HEK293 (cell line): ENCODE measurements around the gene RFESD.

Experiments
- CTCF ChIA-PET: fragments of 350-600 bp; formaldehyde crosslinking; extraction: SDS; loops from one replicate; lab custom pipeline; 2021; ENCODE audit warnings: antibody characterized with exemption; lab: Yijun Ruan, JAX
- POLR2A ChIA-PET: fragments of 300-600 bp; formaldehyde crosslinking; extraction: SDS; loops from one replicate; lab custom pipeline; 2020; ENCODE audit warnings: antibody characterized with exemption, inconsistent platforms; lab: Yijun Ruan, JAX
- H3K27ac ChIP-seq: fragments of 200-500 bp; sonication (Bioruptor generic); 2 replicates; pipeline ENCODE4 v1.5.1; 2014; ENCODE audit warnings: low read depth, low read length, control low read depth, inconsistent platforms; ENCODE audit errors: extremely low read depth
- H3K36me3 ChIP-seq, 2 experiments: fragments of 200-500 bp in 1 of 2; sonication (Bioruptor generic) in 1 of 2; 1 replicate in 1 of 2; 2 replicates in 1 of 2; pipeline ENCODE4 v1.5.1; 2014 to 2017; ENCODE audit warnings: inconsistent platforms in 2 of 2, low read length in 2 of 2; ENCODE audit not compliant: control insufficient read depth in 2 of 2, insufficient read depth in 1 of 2
- H3K4me1 ChIP-seq: fragments of 200-500 bp; sonication (Bioruptor generic); 2 replicates; pipeline ENCODE4 v1.5.1; 2014; ENCODE audit warnings: mild to moderate bottlenecking, low read length, inconsistent platforms; ENCODE audit not compliant: control insufficient read depth, insufficient read depth
- H3K4me3 ChIP-seq: 2 replicates; pipeline ENCODE4 v1.5.1; 2011; ENCODE audit warnings: low read depth, mild to moderate bottlenecking, control low read depth, low read length, moderate library complexity
- H3K9me3 ChIP-seq: fragments of 200-500 bp; sonication (Bioruptor generic); 2 replicates; pipeline ENCODE4 v1.5.1; 2014; ENCODE audit warnings: low read depth, low read length, inconsistent platforms; ENCODE audit not compliant: control insufficient read depth, insufficient read depth
- RBAK ChIP-seq: fragments of 450-650 bp; formaldehyde crosslinking; IDR thresholded peaks from 2 replicates; pipeline ENCODE4 v1.5.1; 2016; ENCODE audit warnings: missing biosample characterization, missing genetic modification characterization
- YY1 ChIP-seq: fragments of 450-650 bp; formaldehyde crosslinking; IDR thresholded peaks from 2 replicates; pipeline ENCODE4 v1.5.1; 2018; ENCODE audit warnings: missing biosample characterization, missing genetic modification characterization
- ZFP3 ChIP-seq: fragments of 450-650 bp; formaldehyde crosslinking; IDR thresholded peaks from 2 replicates; pipeline ENCODE4 v1.5.1; 2016; ENCODE audit warnings: low read depth, missing biosample characterization, missing genetic modification characterization
- ZNF121 ChIP-seq: fragments of 450-650 bp; formaldehyde crosslinking; IDR thresholded peaks from 2 replicates; pipeline ENCODE4 v1.5.1; 2016; ENCODE audit warnings: missing biosample characterization, missing genetic modification characterization
- ZNF132 ChIP-seq: fragments of 450-650 bp; formaldehyde crosslinking; IDR thresholded peaks from 2 replicates; pipeline ENCODE4 v1.5.1; 2017; ENCODE audit warnings: missing biosample characterization, missing genetic modification characterization, borderline replicate concordance
- ZNF211 ChIP-seq: fragments of 450-650 bp; formaldehyde crosslinking; IDR thresholded peaks from 2 replicates; pipeline ENCODE4 v1.5.1; 2016; ENCODE audit warnings: low read depth, missing biosample characterization, missing genetic modification characterization
- ZNF24 ChIP-seq: fragments of 450-650 bp; formaldehyde crosslinking; IDR thresholded peaks from 2 replicates; pipeline ENCODE4 v1.5.1; 2016; ENCODE audit warnings: missing biosample characterization, missing genetic modification characterization
- ZNF248 ChIP-seq: fragments of 450-650 bp; formaldehyde crosslinking; IDR thresholded peaks from 2 replicates; pipeline ENCODE4 v1.5.1; 2017; ENCODE audit warnings: missing biosample characterization, missing genetic modification characterization
- ZNF292 ChIP-seq: fragments of 450-650 bp; formaldehyde crosslinking; IDR thresholded peaks from 2 replicates; pipeline ENCODE4 v1.5.1; 2016; ENCODE audit warnings: low read depth, missing biosample characterization, missing genetic modification characterization, borderline replicate concordance
- ZNF391 ChIP-seq: fragments of 450-650 bp; formaldehyde crosslinking; IDR thresholded peaks from 2 replicates; pipeline ENCODE4 v1.5.1; 2016; ENCODE audit warnings: low read depth, missing biosample characterization, missing genetic modification characterization, borderline replicate concordance
- ZNF423 ChIP-seq: fragments of 450-650 bp; formaldehyde crosslinking; IDR thresholded peaks from 2 replicates; pipeline ENCODE4 v1.5.1; 2016; ENCODE audit warnings: missing biosample characterization, missing genetic modification characterization
- ZNF426 ChIP-seq: fragments of 450-650 bp; formaldehyde crosslinking; IDR thresholded peaks from 2 replicates; pipeline ENCODE4 v1.5.1; 2017; ENCODE audit warnings: missing biosample characterization, missing genetic modification characterization, mild to moderate bottlenecking, inconsistent platforms, moderate library complexity
- ZNF530 ChIP-seq: fragments of 450-650 bp; formaldehyde crosslinking; IDR thresholded peaks from 2 replicates; pipeline ENCODE4 v1.5.1; 2016; ENCODE audit warnings: low read depth, missing biosample characterization, missing genetic modification characterization
- ZNF555 ChIP-seq: fragments of 450-650 bp; formaldehyde crosslinking; conservative IDR thresholded peaks from 2 replicates; pipeline ENCODE4 v1.5.1; 2017; ENCODE audit warnings: missing biosample characterization, mild to moderate bottlenecking, missing genetic modification characterization, inconsistent platforms
- ZNF623 ChIP-seq: fragments of 450-650 bp; formaldehyde crosslinking; IDR thresholded peaks from 2 replicates; pipeline ENCODE4 v1.5.1; 2016; ENCODE audit warnings: missing biosample characterization, missing genetic modification characterization
- ZNF670 ChIP-seq: fragments of 450-650 bp; formaldehyde crosslinking; IDR thresholded peaks from 2 replicates; pipeline ENCODE4 v1.5.1; 2016; ENCODE audit warnings: missing biosample characterization, missing genetic modification characterization, low read depth
- TF ChIP-seq, protein P1 (sequence below): fragments of 450-650 bp; formaldehyde crosslinking; optimal IDR thresholded peaks from 2 replicates; pipeline ENCODE3; 2016; ENCODE audit warnings: missing biosample characterization, mild to moderate bottlenecking, missing genetic modification characterization
- TF ChIP-seq, protein P2 (sequence below): fragments of 450-650 bp; formaldehyde crosslinking; IDR thresholded peaks from 2 replicates; pipeline ENCODE4 v1.5.1; 2016; ENCODE audit warnings: missing biosample characterization, missing genetic modification characterization
- TF ChIP-seq, protein P3 (sequence below): fragments of 450-650 bp; formaldehyde crosslinking; IDR thresholded peaks from 2 replicates; pipeline ENCODE4 v1.5.1; 2017; ENCODE audit warnings: missing biosample characterization, mild to moderate bottlenecking, missing genetic modification characterization, moderate library complexity
- TF ChIP-seq, protein P4 (sequence below): fragments of 450-650 bp; formaldehyde crosslinking; IDR thresholded peaks from 2 replicates; pipeline ENCODE4 v1.5.1; 2016; ENCODE audit warnings: missing biosample characterization, missing genetic modification characterization

The RFESD gene

DNA sequence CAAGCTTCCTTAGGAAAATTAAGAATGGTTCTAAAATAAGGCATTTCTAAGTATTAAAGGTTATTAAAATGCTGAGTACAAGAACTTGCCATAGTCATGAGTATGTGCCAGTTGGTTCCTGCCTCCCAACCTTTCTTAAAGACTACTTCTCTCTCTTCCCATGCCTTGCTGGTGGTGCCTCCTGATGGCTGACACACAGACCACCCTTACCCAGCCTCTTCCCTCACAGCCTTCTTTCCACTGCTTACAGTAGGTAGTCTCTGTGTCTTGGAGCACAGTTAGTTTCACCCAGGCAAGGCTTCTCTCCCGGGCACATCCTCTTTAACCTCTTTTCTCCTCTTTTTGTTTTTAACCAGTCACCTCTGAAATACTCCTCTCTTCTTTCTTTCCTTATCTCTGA lies 47.3 kb upstream of the RFESD start:
- ChIA-PET CTCF (no interaction called here), POLR2A (no interaction called here)
- Histone ChIP-seq H3K4me3 (no peak overlapping the region), H3K36me3 (peaks cover 0 to 10% of the 10 kb centered on the region in 2 experiments; a peak in 2 of 3 replicates), H3K27ac (no peak overlapping the region), H3K4me1 (no peaks in the 10 kb centered on the region), H3K9me3 (no peaks in the 10 kb centered on the region)
- TF ChIP-seq ZNF391 (tag by site-specific recombination), result no peak
- no peak for TF ChIP-seq ZNF670 (tag by site-specific recombination)
- no peak for TF ChIP-seq ZNF211

DNA sequence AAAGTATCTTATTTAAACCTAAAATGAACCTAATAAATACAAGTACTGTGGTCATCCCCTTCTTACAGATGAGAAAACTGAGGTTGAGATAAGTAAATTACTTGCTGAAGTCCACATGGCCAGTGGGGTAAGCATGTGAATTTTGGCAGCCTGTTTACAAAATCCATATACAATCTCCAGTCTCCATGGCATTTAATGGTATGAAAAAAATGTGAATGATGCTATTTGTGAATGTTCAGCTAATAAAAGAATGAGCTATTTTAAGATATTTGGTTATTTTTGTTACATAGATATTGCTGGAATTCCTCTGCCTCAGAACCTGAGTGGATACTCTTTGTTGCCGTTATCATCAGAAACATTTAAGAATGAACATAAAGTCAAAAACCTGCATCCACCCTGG lies 46.0 kb upstream of the RFESD start:
- ChIA-PET POLR2A (no interaction called here), CTCF (interaction anchor here (0.6 kb wide), 1 partner anchor 673 kb away, joined by 3 read pairs; no protein-coding TSS in a partner anchor)
- peaks cover 0 to 10% of the 10 kb centered on the region in 2 experiments; a peak in 2 of 3 replicates for H3K36me3 ChIP-seq
- TF ChIP-seq ZNF132 (tag by site-specific recombination) (no peak), ZNF292 (tag by site-specific recombination) (no peak), ZFP3 (tag by site-specific recombination) (no peak), ZNF623 (tag by site-specific recombination) (no peak), ZNF121 (tag by site-specific recombination) (no peak)
- H3K4me3 ChIP-seq, result no peak overlapping the region
- H3K9me3 ChIP-seq, result no peaks in the 10 kb centered on the region
- H3K4me1 ChIP-seq, result no peaks in the 10 kb centered on the region
- H3K27ac ChIP-seq, result no peak overlapping the region

DNA sequence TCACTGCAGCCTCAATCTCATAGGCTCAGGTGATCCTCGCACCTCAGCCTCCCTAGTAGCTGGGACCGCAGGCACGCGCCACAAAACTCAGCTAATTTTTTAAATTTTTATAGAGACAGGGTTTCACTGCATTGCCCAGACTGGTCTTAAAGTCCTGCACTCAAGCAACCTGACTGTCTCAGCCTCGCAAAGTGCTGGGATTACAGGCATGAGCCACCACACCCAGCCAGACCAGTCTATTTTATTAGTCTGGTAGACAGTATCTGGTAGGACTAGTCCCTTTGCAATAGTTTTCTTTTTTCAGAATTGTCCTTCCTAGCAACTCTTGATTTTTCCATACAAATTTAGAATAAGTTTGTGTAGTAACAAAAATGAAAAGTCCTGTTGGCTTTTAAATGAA lies 40.8 kb upstream of the RFESD start:
- TF ChIP-seq ZNF423 (tag by site-specific recombination), result no peak
- TF ChIP-seq ZNF555 (tag by site-specific recombination), result no peak
- TF ChIP-seq, protein P1, sequence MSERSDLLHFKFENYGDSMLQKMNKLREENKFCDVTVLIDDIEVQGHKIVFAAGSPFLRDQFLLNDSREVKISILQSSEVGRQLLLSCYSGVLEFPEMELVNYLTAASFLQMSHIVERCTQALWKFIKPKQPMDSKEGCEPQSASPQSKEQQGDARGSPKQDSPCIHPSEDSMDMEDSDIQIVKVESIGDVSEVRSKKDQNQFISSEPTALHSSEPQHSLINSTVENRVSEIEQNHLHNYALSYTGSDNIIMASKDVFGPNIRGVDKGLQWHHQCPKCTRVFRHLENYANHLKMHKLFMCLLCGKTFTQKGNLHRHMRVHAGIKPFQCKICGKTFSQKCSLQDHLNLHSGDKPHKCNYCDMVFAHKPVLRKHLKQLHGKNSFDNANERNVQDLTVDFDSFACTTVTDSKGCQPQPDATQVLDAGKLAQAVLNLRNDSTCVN, result no peak
- peaks cover 0 to 9% of the 10 kb centered on the region in 2 experiments; a peak in 2 of 3 replicates for H3K36me3 ChIP-seq
- H3K4me3 ChIP-seq, result no peak overlapping the region
- ChIA-PET CTCF (interaction anchor here (1.1 kb wide), 1 partner anchor 17 kb away, joined by 3 read pairs; no protein-coding TSS in a partner anchor), POLR2A (no interaction called here)
- H3K9me3 ChIP-seq, result no peaks in the 10 kb centered on the region
- H3K4me1 ChIP-seq, result no peaks in the 10 kb centered on the region
- H3K27ac ChIP-seq, result no peak overlapping the region

DNA sequence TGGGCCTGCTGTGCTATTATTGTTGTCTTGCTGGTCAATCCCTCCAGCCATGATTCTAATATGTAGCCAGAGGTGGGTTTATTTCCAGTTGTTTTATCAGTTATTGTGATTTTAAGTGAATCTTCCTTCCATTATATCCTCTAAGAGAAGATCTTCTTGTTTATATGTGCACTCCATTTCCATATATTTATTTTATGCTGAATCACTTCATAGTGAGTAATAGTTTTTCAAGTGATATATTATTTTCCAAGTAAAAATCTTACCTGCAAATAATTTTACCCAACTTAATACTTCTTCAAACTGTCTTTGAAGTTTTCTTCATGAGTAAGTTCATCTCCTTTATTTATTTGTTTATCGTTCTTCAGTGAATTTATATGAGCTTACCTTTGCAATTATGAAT lies 40.2 kb upstream of the RFESD start:
- ChIA-PET CTCF (interaction anchor here (1.1 kb wide), 1 partner anchor 17 kb away, joined by 3 read pairs; no protein-coding TSS in a partner anchor), POLR2A (no interaction called here)
- no peak overlapping the region for H3K27ac ChIP-seq
- TF ChIP-seq ZNF248 (tag by site-specific recombination) (no peak), RBAK (no peak), ZNF530 (tag by site-specific recombination) (no peak), YY1 (tag by site-specific recombination) (no peak), ZNF426 (tag by site-specific recombination) (no peak), ZNF24 (tag by site-specific recombination) (no peak)
- TF ChIP-seq, protein P2, sequence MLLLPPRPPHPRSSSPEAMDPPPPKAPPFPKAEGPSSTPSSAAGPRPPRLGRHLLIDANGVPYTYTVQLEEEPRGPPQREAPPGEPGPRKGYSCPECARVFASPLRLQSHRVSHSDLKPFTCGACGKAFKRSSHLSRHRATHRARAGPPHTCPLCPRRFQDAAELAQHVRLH (tag by site-specific recombination), result no peak
- TF ChIP-seq, protein P3, sequence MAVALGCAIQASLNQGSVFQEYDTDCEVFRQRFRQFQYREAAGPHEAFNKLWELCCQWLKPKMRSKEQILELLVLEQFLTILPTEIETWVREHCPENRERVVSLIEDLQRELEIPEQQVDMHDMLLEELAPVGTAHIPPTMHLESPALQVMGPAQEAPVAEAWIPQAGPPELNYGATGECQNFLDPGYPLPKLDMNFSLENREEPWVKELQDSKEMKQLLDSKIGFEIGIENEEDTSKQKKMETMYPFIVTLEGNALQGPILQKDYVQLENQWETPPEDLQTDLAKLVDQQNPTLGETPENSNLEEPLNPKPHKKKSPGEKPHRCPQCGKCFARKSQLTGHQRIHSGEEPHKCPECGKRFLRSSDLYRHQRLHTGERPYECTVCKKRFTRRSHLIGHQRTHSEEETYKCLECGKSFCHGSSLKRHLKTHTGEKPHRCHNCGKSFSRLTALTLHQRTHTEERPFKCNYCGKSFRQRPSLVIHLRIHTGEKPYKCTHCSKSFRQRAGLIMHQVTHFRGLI (tag by site-specific recombination), result no peak
- TF ChIP-seq, protein P4, sequence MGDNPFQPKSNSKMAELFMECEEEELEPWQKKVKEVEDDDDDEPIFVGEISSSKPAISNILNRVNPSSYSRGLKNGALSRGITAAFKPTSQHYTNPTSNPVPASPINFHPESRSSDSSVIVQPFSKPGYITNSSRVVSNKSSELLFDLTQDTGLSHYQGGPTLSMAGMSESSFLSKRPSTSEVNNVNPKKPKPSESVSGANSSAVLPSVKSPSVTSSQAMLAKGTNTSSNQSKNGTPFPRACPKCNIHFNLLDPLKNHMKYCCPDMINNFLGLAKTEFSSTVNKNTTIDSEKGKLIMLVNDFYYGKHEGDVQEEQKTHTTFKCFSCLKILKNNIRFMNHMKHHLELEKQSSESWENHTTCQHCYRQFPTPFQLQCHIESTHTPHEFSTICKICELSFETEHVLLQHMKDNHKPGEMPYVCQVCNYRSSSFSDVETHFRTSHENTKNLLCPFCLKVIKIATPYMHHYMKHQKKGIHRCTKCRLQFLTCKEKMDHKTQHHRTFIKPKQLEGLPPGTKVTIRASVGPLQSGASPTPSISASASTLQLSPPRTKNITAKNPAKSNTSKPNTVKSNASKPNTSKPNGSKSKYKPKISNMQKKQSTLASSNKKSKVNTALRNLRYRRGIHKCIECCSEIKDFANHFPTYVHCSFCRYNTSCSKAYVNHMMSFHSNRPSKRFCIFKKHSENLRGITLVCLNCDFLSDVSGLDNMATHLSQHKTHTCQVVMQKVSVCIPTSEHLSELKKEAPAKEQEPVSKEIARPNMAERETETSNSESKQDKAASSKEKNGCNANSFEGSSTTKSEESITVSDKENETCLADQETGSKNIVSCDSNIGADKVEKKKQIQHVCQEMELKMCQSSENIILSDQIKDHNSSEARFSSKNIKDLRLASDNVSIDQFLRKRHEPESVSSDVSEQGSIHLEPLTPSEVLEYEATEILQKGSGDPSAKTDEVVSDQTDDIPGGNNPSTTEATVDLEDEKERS, result no peak
- H3K36me3 ChIP-seq, result peaks cover 0 to 3% of the 10 kb centered on the region in 2 experiments; a peak in 2 of 3 replicates
- no peaks in the 10 kb centered on the region for H3K9me3 ChIP-seq
- H3K4me1 ChIP-seq, result no peaks in the 10 kb centered on the region
- H3K4me3 ChIP-seq, result no peak overlapping the region
